Stimulated activated CD8-positive, alpha-beta memory T cell treated with anti-CD3 and anti-CD28 coated beads, Interleukin-7, amount 100 ng/mL, for 24 hours (primary cell): Measurements from ENCODE around the gene FLVCR1.

Experiments
- DNase-seq: peaks from one replicate; pipeline ENCODE4 v3.0.0-alpha.2; 2020; ENCODE audit warnings: low read depth

The FLVCR1 gene

GRCh38 chr1:212915245-212916091, 57.4 kb downstream of the FLVCR1 start:
- DNase-seq = no peak

DNA sequence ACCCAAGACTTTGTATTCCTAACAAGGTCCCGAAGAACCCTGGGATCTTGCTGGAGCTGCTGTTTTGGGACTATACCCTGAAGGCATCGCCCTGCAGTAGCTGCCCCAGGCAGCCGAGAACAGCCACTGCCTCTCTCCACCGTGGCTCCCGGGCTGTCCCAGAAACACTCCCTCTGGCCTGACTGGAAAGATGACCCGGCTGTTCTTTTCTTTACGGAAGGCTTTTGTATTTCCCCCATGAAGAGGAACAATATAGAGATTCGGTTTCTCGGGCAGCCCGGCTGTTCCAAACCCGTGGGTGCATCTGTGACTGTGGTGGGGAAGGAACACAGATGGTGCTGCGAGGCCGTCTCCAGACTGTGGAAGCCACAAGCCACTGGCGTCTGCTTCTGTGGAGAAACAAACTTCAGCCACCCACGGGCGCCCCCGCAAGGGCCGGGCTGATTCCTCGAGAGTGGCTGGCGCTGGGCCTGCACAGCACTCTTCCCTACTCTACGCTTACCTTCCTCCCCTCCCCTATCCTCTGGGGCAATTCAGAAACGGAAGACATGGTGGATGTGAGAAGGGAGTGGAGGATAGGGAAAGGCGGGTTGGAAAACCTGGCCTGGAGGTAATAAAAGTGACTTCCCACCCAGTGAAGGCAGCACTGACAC, 58.5 kb downstream of the FLVCR1 start:
- no peak for DNase-seq

DNA sequence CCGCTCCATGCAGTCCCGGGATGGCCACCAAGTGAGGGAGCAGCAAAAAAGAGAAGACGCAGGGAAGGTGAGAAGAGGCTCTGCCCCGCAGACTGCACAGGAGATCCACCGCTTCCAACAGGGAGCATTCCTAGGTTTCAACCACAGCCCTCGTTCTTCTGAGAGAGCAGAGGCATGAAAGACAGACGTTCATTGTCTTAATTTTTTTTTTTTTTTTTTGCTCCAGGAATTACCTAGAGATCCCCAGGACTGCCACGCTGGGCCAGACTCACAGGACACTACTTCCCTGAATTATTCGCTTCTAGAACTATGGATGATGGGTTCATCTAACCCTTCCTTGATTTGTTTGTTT, 59.0 kb downstream of the FLVCR1 start:
- DNase-seq = no peak

DNA sequence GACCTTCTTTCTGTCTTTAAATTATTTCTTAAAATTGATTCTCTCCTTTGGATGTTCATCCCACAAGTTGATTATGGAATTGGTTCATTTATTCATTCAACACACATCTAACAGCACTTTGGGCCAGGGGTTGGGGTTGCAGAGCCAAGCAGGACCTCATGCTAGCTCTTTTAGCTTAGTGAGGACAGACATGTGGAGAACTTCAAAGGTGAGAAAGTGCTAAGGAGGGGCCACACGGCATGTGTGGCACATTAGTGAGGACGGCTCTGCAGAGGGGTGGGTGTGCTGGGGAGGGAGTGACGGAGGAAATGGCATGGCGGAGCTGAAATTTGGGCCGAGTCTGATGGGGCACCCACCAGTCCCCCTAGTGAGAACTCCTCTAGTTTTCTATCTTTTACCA, 59.8 kb downstream of the FLVCR1 start:
- DNase-seq = no peak

DNA sequence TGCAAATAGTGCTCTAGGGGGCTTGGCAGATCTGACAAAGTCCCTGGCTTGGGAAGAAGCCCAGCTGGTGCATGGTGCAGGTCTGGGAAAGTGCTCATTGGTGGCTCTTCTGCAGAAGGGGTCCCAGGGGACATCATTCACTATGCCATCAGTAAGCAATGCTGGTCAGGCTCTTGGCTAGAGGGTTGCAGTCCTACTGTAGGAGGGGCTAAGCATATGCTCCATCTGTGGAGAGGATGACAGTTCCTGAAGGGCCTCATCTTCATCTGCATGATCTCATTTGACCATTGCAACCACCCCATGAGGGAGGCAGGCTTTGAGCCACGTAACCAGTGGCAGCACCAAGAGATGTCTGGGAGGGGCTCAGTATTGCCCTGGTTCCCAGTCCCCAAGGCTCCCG, 60.7 kb downstream of the FLVCR1 start:
- no peak for DNase-seq

DNA sequence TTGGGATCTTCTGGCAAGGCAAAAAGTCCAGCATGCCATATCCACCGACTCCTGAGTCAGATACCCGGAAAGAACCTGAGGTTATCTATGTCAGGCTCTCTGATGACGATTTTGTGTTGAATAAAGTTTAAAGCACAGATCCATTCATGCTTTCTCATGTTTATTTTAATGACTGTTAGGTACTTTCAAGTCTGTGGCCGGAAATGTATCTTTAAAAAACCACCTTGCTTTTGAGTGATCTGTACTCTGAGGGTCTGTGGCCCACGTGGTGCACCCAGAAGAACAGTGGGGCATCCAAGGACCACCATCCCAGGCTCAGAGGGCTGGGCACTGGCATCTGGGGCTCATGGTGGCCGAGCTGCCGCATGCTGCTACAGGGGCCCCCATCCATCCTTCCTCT, 62.2 kb downstream of the FLVCR1 start:
- DNase-seq = no peak

GRCh38 chr1:212920896-212921295, 62.8 kb downstream of the FLVCR1 start:
- no peak for DNase-seq

DNA sequence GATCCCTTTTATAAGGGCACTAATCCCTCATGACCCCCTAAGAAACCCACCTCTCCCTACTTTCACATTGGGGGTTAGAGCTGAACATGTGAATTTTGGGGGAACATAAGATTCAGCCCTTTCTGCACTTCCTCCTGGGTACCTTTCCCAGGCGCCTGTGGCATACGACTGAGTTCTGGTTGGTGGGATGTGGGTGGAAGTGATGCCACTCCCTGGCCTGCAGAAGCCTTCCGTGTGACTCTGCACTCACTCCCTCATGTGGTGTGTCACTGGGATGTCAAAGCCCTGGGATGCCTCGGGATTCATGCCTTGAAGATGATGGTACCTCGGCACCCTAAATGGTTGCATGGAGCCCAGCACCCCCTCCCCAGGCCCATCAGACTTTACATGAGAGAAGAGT, 63.9 kb downstream of the FLVCR1 start:
- no peak for DNase-seq

DNA sequence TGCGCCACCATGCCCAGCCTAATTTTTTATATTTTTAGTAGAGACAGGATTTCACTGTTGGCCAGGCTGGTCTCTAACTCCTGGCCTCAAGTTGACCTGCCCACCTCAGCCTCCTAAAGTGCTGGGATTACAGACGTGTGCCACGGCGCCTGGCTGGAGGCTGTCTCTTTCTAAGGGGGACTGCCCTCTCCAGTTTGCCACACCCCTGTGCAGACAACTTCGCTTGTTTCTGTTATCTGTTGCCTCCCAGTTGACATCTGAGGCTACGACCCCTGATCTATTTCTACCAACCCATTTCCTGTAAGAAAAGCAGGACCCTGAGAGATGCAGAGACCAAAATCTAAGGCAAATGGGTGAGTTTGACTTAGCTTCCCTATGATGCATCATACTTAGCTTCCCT, 68.3 kb downstream of the FLVCR1 start:
- DNase-seq = no peak

- no peak for DNase-seq
These were observed 70.5 kb downstream of the FLVCR1 start for GRCh38 chr1:212928323-212929291.

GRCh38 chr1:212930986-212931678, 73.1 kb downstream of the FLVCR1 start:
- no peak for DNase-seq

- no peak for DNase-seq
These were observed 75.9 kb downstream of the FLVCR1 start for GRCh38 chr1:212933815-212934471.

GRCh38 chr1:212935387-212935981, 77.4 kb downstream of the FLVCR1 start:
- DNase-seq = no peak

DNA sequence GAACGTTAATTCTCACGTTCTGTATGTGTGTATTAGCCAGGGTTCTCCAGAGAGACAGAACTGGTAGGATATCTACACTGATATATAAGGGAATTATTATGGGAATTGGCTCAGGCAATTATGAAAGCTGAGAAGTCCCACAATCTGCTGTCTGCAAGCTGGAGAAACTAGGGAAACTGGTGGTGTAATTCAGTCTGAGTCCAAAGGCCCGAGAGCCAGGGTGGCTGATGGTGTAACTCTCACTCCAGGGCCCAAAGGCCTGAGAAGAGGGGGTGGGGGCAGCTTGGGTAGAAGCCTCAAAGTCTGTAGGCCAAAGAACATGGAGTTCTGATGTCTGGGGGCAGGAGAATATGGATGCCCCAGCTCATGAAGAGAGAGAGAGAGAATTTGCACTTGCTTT, 79.0 kb downstream of the FLVCR1 start:
- DNase-seq = no peak

GRCh38 chr1:212938846-212939245, 80.8 kb downstream of the FLVCR1 start:
- DNase-seq = no peak

DNA sequence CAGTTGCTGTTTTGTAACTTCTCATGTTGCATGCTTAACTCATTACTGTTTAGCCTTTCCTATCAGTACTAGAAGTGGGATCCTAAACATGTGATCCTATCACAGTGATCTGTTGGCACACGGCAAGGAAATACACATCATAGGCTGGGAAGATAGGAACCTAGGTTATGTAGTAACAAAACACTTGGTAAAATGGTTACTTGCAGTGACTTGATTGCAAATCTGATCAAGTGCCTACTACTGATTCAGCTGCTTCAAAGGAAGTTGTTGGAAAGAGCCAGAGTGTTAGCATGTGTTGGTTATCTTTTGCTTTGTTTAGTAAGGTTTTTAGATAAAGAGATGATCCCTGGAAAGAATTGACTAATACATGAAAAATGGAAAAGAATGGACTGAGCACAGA, 83.4 kb downstream of the FLVCR1 start:
- no peak for DNase-seq

- no peak for DNase-seq
These were observed 84.8 kb downstream of the FLVCR1 start for GRCh38 chr1:212942679-212943392.

- DNase-seq = no peak
These were observed 85.3 kb downstream of the FLVCR1 start for GRCh38 chr1:212943393-212943710.

- DNase-seq = no peak
These were observed 86.3 kb downstream of the FLVCR1 start for GRCh38 chr1:212944229-212944901.

- no peak for DNase-seq
These were observed 87.0 kb downstream of the FLVCR1 start for GRCh38 chr1:212945056-212945455.
